ENCODE measurements around the gene ASS1. TPM values are rescaled to one million over a fixed set of nuclear protein-coding genes. Genes with fewer than 3 reads are reported as not detected.
A peak's percentile ranks its signal among the peaks of the same experiment; 100 is the strongest.

The ASS1 gene
- total RNA-seq, 1 donor from 2014 or later = 4.5 TPM

DNA sequence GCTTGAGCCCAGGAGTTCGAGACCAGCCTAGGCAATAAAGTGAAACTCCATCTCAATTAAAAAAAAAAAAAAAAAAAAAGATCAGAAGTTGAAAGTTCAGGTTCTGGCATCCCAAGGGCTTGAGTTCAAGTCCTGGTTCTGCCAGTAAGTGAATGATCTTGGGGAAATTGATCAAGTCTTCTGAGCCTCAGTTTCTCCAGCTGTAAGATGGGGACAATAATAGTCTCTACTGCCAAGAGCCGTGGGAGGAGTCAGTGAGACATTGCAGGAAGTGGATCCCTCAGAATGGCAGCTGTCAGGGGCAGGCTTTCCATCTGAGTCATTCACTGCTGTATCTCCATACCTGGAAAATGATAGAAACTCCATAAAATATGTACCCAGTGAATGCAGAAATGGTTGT lies 96.8 kb downstream of the ASS1 start:
- Mint-ChIP-seq H3K27me3 (ENCODE audit: low read depth) (peaks cover 49% of the 10 kb centered on the region), H3K9me3 (no peaks in the 10 kb centered on the region), H3K4me3 (no peak overlapping the region), H3K36me3 (ENCODE audit: low read depth) (no peaks in the 10 kb centered on the region), H3K27ac (ENCODE audit: unreplicated experiment) (no peak overlapping the region), H3K4me1 (peaks cover 29% of the 10 kb centered on the region)
- DNase-seq (ENCODE audit: low read depth, low spot score) = no peak
- TF ChIP-seq, protein P1, sequence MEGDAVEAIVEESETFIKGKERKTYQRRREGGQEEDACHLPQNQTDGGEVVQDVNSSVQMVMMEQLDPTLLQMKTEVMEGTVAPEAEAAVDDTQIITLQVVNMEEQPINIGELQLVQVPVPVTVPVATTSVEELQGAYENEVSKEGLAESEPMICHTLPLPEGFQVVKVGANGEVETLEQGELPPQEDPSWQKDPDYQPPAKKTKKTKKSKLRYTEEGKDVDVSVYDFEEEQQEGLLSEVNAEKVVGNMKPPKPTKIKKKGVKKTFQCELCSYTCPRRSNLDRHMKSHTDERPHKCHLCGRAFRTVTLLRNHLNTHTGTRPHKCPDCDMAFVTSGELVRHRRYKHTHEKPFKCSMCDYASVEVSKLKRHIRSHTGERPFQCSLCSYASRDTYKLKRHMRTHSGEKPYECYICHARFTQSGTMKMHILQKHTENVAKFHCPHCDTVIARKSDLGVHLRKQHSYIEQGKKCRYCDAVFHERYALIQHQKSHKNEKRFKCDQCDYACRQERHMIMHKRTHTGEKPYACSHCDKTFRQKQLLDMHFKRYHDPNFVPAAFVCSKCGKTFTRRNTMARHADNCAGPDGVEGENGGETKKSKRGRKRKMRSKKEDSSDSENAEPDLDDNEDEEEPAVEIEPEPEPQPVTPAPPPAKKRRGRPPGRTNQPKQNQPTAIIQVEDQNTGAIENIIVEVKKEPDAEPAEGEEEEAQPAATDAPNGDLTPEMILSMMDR (conservative IDR thresholded peaks at IDR 0.05) = no peak

DNA sequence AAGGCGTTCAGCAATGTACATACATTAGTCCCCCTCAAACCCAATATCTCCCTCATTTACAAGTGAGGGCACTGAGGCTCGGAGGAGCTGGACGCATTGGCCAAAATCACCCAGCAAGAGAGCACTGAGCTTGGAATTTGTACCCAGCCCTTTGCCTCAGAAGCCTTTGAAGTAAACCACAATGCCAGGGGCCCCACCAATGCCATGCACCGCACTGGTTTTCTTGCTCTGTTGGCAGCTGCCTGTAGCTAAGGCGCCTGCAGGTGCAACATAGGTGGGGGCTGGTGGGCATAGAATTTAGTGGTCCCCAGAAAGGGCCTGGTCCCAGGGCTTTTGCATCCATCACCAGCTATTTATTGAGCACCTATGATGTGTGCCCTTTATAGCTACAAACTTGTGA lies 97.3 kb downstream of the ASS1 start:
- Mint-ChIP-seq H3K27ac (ENCODE audit: unreplicated experiment) (no peak overlapping the region), H3K9me3 (no peaks in the 10 kb centered on the region), H3K36me3 (ENCODE audit: low read depth) (no peaks in the 10 kb centered on the region), H3K4me3 (no peak overlapping the region), H3K27me3 (ENCODE audit: low read depth) (peaks cover 44% of the 10 kb centered on the region), H3K4me1 (peaks cover 29% of the 10 kb centered on the region)
- DNase-seq (ENCODE audit: low read depth, low spot score) = no peak
- TF ChIP-seq, protein P1 (conservative IDR thresholded peaks at IDR 0.05) = no peak

DNA sequence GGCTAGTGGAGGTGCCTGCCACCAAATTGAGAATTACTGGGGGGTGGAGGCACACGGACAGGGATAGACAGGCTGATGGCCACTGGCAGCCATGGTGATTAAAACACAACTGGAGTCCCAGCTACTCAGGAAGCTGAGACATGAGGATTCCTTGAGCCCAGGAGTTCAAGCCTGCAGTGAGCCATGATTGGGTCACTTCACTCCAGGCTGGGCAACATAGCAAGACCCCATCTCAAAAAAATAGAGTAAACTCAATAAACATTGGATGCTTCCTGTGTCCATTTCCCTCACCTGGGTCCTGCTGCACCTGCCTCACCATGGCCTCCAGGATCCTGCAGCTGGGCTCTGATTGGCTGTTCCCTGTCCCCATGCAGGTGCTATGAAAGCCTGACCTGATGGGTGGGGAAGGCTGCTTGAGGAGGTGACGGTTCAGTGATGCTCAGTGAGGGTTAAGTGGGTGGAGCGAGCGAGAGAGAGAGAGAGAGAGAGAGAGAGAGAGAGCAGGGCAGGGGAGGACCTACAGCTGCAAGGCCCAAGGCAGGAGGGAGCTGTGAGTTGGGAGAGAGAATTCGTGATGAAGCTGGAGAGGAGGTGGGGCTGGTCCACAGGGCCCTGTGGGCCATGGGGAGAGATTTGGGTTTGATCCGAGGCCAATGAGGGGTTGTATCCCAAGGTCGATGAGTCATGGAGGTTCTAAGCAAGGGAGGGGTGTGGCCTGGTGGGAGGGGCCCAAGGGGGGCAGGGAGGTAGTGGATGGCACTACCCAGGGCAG lies 97.9 kb downstream of the ASS1 start:
- Mint-ChIP-seq H3K4me1 (peaks cover 27% of the 10 kb centered on the region), H3K4me3 (no peak overlapping the region), H3K27ac (ENCODE audit: unreplicated experiment) (peak overlapping the region; percentile 71), H3K9me3 (no peaks in the 10 kb centered on the region), H3K27me3 (ENCODE audit: low read depth) (peaks cover 39% of the 10 kb centered on the region), H3K36me3 (ENCODE audit: low read depth) (no peaks in the 10 kb centered on the region)
- no peak for DNase-seq (ENCODE audit: low read depth, low spot score)
- TF ChIP-seq, protein P1 (conservative IDR thresholded peaks at IDR 0.05) = no peak

DNA sequence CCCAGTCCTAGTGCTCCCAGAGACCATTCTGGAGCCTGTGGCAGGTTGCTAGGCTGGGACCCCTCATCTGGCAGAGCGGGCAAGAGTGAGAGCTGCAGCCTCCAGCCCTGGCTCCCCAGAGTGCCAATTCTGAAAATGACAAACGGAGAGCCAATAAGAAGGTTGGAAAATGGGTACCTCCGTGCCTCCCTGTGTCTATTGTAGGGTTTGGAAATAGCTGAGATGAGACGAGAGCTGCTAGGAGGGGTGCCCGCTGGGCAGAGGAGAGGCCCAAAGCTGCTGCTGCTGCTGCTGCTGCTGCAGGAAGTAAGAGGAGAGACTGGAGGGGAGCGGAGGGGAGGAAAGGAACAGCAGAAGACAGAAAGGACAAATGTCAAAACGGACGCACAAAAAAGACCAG lies 98.6 kb downstream of the ASS1 start:
- Mint-ChIP-seq H3K27me3 (ENCODE audit: low read depth) (peaks cover 32% of the 10 kb centered on the region), H3K4me1 (peaks cover 20% of the 10 kb centered on the region), H3K36me3 (ENCODE audit: low read depth) (no peaks in the 10 kb centered on the region), H3K27ac (ENCODE audit: unreplicated experiment) (no peak overlapping the region), H3K4me3 (no peak overlapping the region), H3K9me3 (no peaks in the 10 kb centered on the region)
- TF ChIP-seq, protein P1 (conservative IDR thresholded peaks at IDR 0.05) = no peak
- no peak for DNase-seq (ENCODE audit: low read depth, low spot score)

DNA sequence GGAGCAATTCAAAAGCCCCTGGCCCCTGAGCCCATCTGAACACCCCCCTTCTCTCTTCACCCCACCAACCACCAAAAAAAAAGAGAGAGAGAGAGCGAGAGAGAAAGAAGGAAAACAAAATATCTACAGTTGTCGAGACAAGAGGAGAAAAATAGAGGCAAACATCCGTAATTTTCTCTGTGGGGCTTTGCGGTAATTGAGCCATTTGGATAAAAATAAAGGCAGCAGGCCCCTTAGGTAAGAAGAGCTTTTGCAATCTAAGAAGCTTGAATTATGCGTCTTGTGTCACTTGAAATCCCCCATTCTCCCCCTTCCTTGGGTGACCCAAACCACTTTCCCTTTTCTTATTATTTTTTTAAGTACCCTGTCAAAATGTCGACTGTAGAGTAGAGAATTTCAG lies 99.1 kb downstream of the ASS1 start:
- H3K9me3 Mint-ChIP-seq = no peaks in the 10 kb centered on the region
- peaks cover 27% of the 10 kb centered on the region for H3K27me3 Mint-ChIP-seq (ENCODE audit: low read depth)
- no peak overlapping the region for H3K4me3 Mint-ChIP-seq
- H3K27ac Mint-ChIP-seq (ENCODE audit: unreplicated experiment) = no peak overlapping the region
- TF ChIP-seq, protein P1 (conservative IDR thresholded peaks at IDR 0.05) = no peak
- no peaks in the 10 kb centered on the region for H3K36me3 Mint-ChIP-seq (ENCODE audit: low read depth)
- no peak for DNase-seq (ENCODE audit: low read depth, low spot score)
- peaks cover 15% of the 10 kb centered on the region for H3K4me1 Mint-ChIP-seq
